Astrocyte of the cerebellum (primary cell): ENCODE data around the gene ZBTB46.

Source experiments
- DNase-seq: peaks from one replicate; pipeline ENCODE4 v3.0.0-alpha.2; 2011; ENCODE audit warnings: low read depth
- H3K4me3 ChIP-seq: 2 replicates; pipeline ENCODE4 v1.5.1; 2011; ENCODE audit warnings: mild to moderate bottlenecking, low read depth, low read length, moderate library complexity
- CTCF ChIP-seq: IDR thresholded peaks from 2 replicates; pipeline ENCODE4 v1.5.1; 2012; ENCODE audit warnings: low read length, low read depth, moderate library complexity, mild to moderate bottlenecking; ENCODE audit errors: missing control alignments
- in situ Hi-C: cut with HindIII; loops from 2 replicates; pipeline ENCODE4 v1.10.0; 2017; ENCODE audit warnings: low sequenced_read_pairs

Gene ZBTB46

GRCh38 chr20:63766695-63767426, 64.2 kb downstream of the ZBTB46 start:
- no peak for DNase-seq
- H3K4me3 ChIP-seq = no peak overlapping the region
- in situ Hi-C loops = no loop called here
- no peak for TF ChIP-seq CTCF

- no peak for DNase-seq
- no peak for TF ChIP-seq CTCF
- H3K4me3 ChIP-seq = no peak overlapping the region
- in situ Hi-C loops = no loop called here
Observed at GRCh38 chr20:63765902-63766301, 65.2 kb downstream of the ZBTB46 start.

GRCh38 chr20:63765082-63765873, 65.8 kb downstream of the ZBTB46 start:
- in situ Hi-C loops = no loop called here
- no peak overlapping the region for H3K4me3 ChIP-seq
- DNase-seq = no peak
- no peak for TF ChIP-seq CTCF

GRCh38 chr20:63759377-63759901, 71.6 kb downstream of the ZBTB46 start:
- DNase-seq = no peak
- TF ChIP-seq CTCF = no peak
- no peak overlapping the region for H3K4me3 ChIP-seq
- in situ Hi-C loops = no loop called here

- TF ChIP-seq CTCF = no peak
- no peak overlapping the region for H3K4me3 ChIP-seq
- no peak for DNase-seq
- in situ Hi-C loops = no loop called here
Observed at GRCh38 chr20:63758152-63758551, 72.9 kb downstream of the ZBTB46 start.

- TF ChIP-seq CTCF = no peak
- no peak for DNase-seq
- in situ Hi-C loops = no loop called here
- H3K4me3 ChIP-seq = no peak overlapping the region
Observed at GRCh38 chr20:63756648-63756991, 74.4 kb downstream of the ZBTB46 start.
